H9 (cell line): ENCODE measurements around the gene RASGRP3. TPM values are rescaled to one million over a fixed set of nuclear protein-coding genes. Genes with fewer than 3 reads are reported as not detected.

Experiments used
- DNase-seq: peaks from one replicate; pipeline ENCODE4 v3.0.0-alpha.2; 2017
- H2AFZ ChIP-seq: one replicate; pipeline ENCODE4 v1.6.1; 2013; ENCODE audit warnings: mild to moderate bottlenecking, low read length, control low read depth, moderate library complexity
- H2AK5ac ChIP-seq: 2 replicates; pipeline ENCODE4 v1.6.1; 2013; ENCODE audit warnings: low read length, control low read depth, mixed read lengths; ENCODE audit not compliant: insufficient read length
- H2BK120ac ChIP-seq: one replicate; pipeline ENCODE4 v1.6.1; 2013; ENCODE audit warnings: low read depth, mild to moderate bottlenecking, low read length, control low read depth, inconsistent platforms; ENCODE audit not compliant: poor library complexity, severe bottlenecking
- H2BK12ac ChIP-seq: 2 replicates; pipeline ENCODE4 v1.6.1; 2013; ENCODE audit warnings: low read length, control low read depth, mixed read lengths, low read depth; ENCODE audit not compliant: insufficient read length
- H2BK15ac ChIP-seq: 2 replicates; pipeline ENCODE4 v1.6.1; 2013; ENCODE audit warnings: low read depth, low read length, control low read depth
- H2BK20ac ChIP-seq: one replicate; pipeline ENCODE4 v1.6.1; 2013; ENCODE audit warnings: low read depth, mild to moderate bottlenecking, low read length, control low read depth, inconsistent platforms; ENCODE audit not compliant: poor library complexity, severe bottlenecking
- H2BK5ac ChIP-seq: 2 replicates; pipeline ENCODE4 v1.6.1; 2013; ENCODE audit warnings: low read length, control low read depth, mixed read lengths; ENCODE audit not compliant: insufficient read length
- H3K14ac ChIP-seq: 2 replicates; pipeline ENCODE4 v1.6.1; 2013; ENCODE audit warnings: low read length, control low read depth; ENCODE audit not compliant: insufficient read depth
- H3K18ac ChIP-seq: 2 replicates; pipeline ENCODE4 v1.6.1; 2013; ENCODE audit warnings: low read depth, mild to moderate bottlenecking, mixed read lengths, low read length, control low read depth; ENCODE audit not compliant: insufficient read length
- H3K23ac ChIP-seq: 2 replicates; pipeline ENCODE4 v1.6.1; 2013; ENCODE audit warnings: low read length, control low read depth, mixed read lengths, low read depth; ENCODE audit not compliant: insufficient read length
- H3K23me2 ChIP-seq: 2 replicates; pipeline ENCODE4 v1.6.1; 2013; ENCODE audit warnings: low read depth, mild to moderate bottlenecking, mixed read lengths, low read length, control low read depth; ENCODE audit not compliant: insufficient read length, poor library complexity, severe bottlenecking
- H3K27ac ChIP-seq: 2 replicates; pipeline ENCODE4 v1.5.1; 2013; ENCODE audit warnings: low read length, control low read depth, mixed read lengths, low read depth; ENCODE audit not compliant: insufficient read length
- H3K27me3 ChIP-seq: 2 replicates; pipeline ENCODE4 v1.6.1; 2013; ENCODE audit warnings: low read length, control low read depth, inconsistent platforms; ENCODE audit not compliant: insufficient read depth
- H3K4ac ChIP-seq: 2 replicates; pipeline ENCODE4 v1.6.1; 2013; ENCODE audit warnings: low read depth, mild to moderate bottlenecking, control low read depth, inconsistent platforms, low read length, moderate library complexity
- H3K4me1 ChIP-seq: 2 replicates; pipeline ENCODE4 v1.6.1; 2013; ENCODE audit warnings: low read length, control low read depth, inconsistent platforms; ENCODE audit not compliant: insufficient read depth
- H3K4me2 ChIP-seq: 2 replicates; pipeline ENCODE4 v1.6.1; 2013; ENCODE audit warnings: low read length, control low read depth, mixed read lengths; ENCODE audit not compliant: insufficient read length, insufficient read depth
- H3K56ac ChIP-seq: 2 replicates; pipeline ENCODE4 v1.6.1; 2013; ENCODE audit warnings: low read depth, mild to moderate bottlenecking, mixed read lengths, low read length, control low read depth; ENCODE audit not compliant: insufficient read length
- H3K79me1 ChIP-seq: 2 replicates; pipeline ENCODE4 v1.6.1; 2013; ENCODE audit warnings: low read depth, mild to moderate bottlenecking, moderate library complexity, low read length, control low read depth, inconsistent platforms; ENCODE audit not compliant: insufficient read depth, poor library complexity, severe bottlenecking
- H3K79me2 ChIP-seq: 2 replicates; pipeline ENCODE4 v1.6.1; 2013; ENCODE audit warnings: low read length, control low read depth, inconsistent platforms; ENCODE audit not compliant: insufficient read depth
- H3K9ac ChIP-seq: 2 replicates; pipeline ENCODE4 v1.6.1; 2013; ENCODE audit warnings: low read length, control low read depth, mixed read lengths; ENCODE audit not compliant: insufficient read length; ENCODE audit errors: extremely low read depth
- H3K9me3 ChIP-seq: one replicate; pipeline ENCODE4 v1.6.1; 2013; ENCODE audit warnings: low read depth, low read length, inconsistent platforms; ENCODE audit not compliant: control insufficient read depth
- H3T11ph ChIP-seq: one replicate; pipeline ENCODE4 v1.6.1; 2013; ENCODE audit warnings: mild to moderate bottlenecking, low read length, control low read depth, inconsistent platforms
- H4K20me1 ChIP-seq: one replicate; pipeline ENCODE4 v1.6.1; 2013; ENCODE audit not compliant: control insufficient read depth, insufficient read length, insufficient read depth
- H4K5ac ChIP-seq: 2 replicates; pipeline ENCODE4 v1.6.1; 2013; ENCODE audit warnings: low read depth, mild to moderate bottlenecking, mixed read lengths, low read length, control low read depth; ENCODE audit not compliant: insufficient read length
- H4K8ac ChIP-seq: replicated peaks from 2 replicates; pipeline ENCODE4 v1.6.1; 2013; ENCODE audit warnings: low read length, control low read depth, mixed read lengths, low read depth; ENCODE audit not compliant: insufficient read length
- H4K91ac ChIP-seq: 2 replicates; pipeline ENCODE4 v1.6.1; 2013; ENCODE audit warnings: low read depth, mild to moderate bottlenecking, moderate library complexity, mixed read lengths, low read length, control low read depth; ENCODE audit not compliant: insufficient read length
- H3K27ac Mint-ChIP-seq, 3 experiments: 2 replicates in 2 of 3; 3 replicates in 1 of 3; pipeline ENCODE4 v1.8.0; 2020 to 2021; ENCODE audit warnings: mixed read lengths in 3 of 3, mild to moderate bottlenecking in 1 of 3, moderate library complexity in 1 of 3
- H3K27me3 Mint-ChIP-seq: 2 replicates; pipeline ENCODE4 v1.8.0; 2021; ENCODE audit warnings: low read depth, mild to moderate bottlenecking, moderate library complexity, mixed read lengths
- H3K36me3 Mint-ChIP-seq, 3 experiments: 2 replicates in 2 of 3; 3 replicates in 1 of 3; pipeline ENCODE4 v1.8.0; 2020 to 2021; ENCODE audit warnings: low read depth in 3 of 3, mixed read lengths in 3 of 3; ENCODE audit not compliant: insufficient read depth in 1 of 3
- H3K4me1 Mint-ChIP-seq, 2 experiments: 2 replicates each; pipeline ENCODE4 v1.8.0; 2020; ENCODE audit warnings: mixed read lengths in 2 of 2
- H3K4me3 Mint-ChIP-seq, 2 experiments: 2 replicates in 1 of 2; 3 replicates in 1 of 2; pipeline ENCODE4 v1.8.0; 2020 to 2021; ENCODE audit warnings: mild to moderate bottlenecking in 2 of 2, mixed read lengths in 2 of 2, moderate library complexity in 1 of 2
- H3K9me3 Mint-ChIP-seq, 2 experiments: 2 replicates in 1 of 2; 3 replicates in 1 of 2; pipeline ENCODE4 v1.8.0; 2020; ENCODE audit warnings: mild to moderate bottlenecking in 2 of 2, mixed read lengths in 2 of 2, moderate library complexity in 1 of 2
- WGBS: extraction: QIAGEN DNeasy Blood & Tissue Kit; methylation state at CpG from one replicate; pipeline ENCODE4 v1.1.7; 2013; ENCODE audit warnings: missing lambda C conversion rate, low lambda C conversion rate, mixed read lengths; ENCODE audit not compliant: insufficient read length; ENCODE audit errors: extremely low coverage; 5-methylcytosine and 5-hydroxymethylcytosine counted together
- total RNA-seq: library from RNA; stranded (reverse); gene quantifications from 2 replicates; pipeline ENCODE4 v1.2.1, GENCODE V29; 2021
- TF ChIP-seq, protein P1 (sequence below): fragments of 200-600 bp; sonication (generic); conservative IDR thresholded peaks from 3 replicates; pipeline ENCODE4 v1.8.0; 2021; ENCODE audit warnings: antibody characterized with exemption, mild to moderate bottlenecking

RASGRP3 gene
- total RNA-seq, 1 experiment from 2014 or later = not detected

GRCh38 chr2:33589444-33589843, 113.0 kb downstream of the RASGRP3 start:
- H3K27ac ChIP-seq = no peak overlapping the region
- no peaks in the 10 kb centered on the region for H3K9me3 ChIP-seq
- no peak overlapping the region for H2BK20ac ChIP-seq
- H2BK5ac ChIP-seq = no peak overlapping the region
- Mint-ChIP-seq H3K27me3 (no peaks in the 10 kb centered on the region), H3K4me1 (peaks cover 15 to 20% of the 10 kb centered on the region in 2 experiments), H3K27ac (no peak overlapping the region; a peak in 1 of 7 replicates), H3K9me3 (peaks cover 0 to 4% of the 10 kb centered on the region in 2 experiments; a peak in 1 of 5 replicates), H3K4me3 (no peak overlapping the region), H3K36me3 (peaks cover 40 to 71% (median 69%) of the 10 kb centered on the region in 3 experiments; a peak in 6 of 7 replicates)
- H3K79me1 ChIP-seq = no peaks in the 10 kb centered on the region
- H3K9ac ChIP-seq = no peak overlapping the region
- H4K20me1 ChIP-seq = no peaks in the 10 kb centered on the region
- no peaks in the 10 kb centered on the region for H3K23me2 ChIP-seq
- no peak overlapping the region for H2AK5ac ChIP-seq
- DNase-seq = no peak
- H2BK120ac ChIP-seq = no peak overlapping the region
- no peak overlapping the region for H3K23ac ChIP-seq
- H3K4me2 ChIP-seq = no peak overlapping the region
- no peak overlapping the region for H3K18ac ChIP-seq
- no peak overlapping the region for H2BK15ac ChIP-seq
- no peak overlapping the region for H3K56ac ChIP-seq
- no peaks in the 10 kb centered on the region for H3K27me3 ChIP-seq
- no peaks in the 10 kb centered on the region for H3K79me2 ChIP-seq
- no peak overlapping the region for H3K14ac ChIP-seq
- peaks cover 2% of the 10 kb centered on the region; the same call in 1 of the 2 replicates for H3K4me1 ChIP-seq
- H4K8ac ChIP-seq = no peak overlapping the region
- no peak overlapping the region for H4K5ac ChIP-seq
- H4K91ac ChIP-seq = no peak overlapping the region
- no peak overlapping the region for H2BK12ac ChIP-seq
- WGBS = no CpG with 5 or more reads among the region's 1 CpG
- H3K4ac ChIP-seq = no peak overlapping the region
- H2AFZ ChIP-seq = no peak overlapping the region
- H3T11ph ChIP-seq = no peak overlapping the region
- TF ChIP-seq, protein P1, sequence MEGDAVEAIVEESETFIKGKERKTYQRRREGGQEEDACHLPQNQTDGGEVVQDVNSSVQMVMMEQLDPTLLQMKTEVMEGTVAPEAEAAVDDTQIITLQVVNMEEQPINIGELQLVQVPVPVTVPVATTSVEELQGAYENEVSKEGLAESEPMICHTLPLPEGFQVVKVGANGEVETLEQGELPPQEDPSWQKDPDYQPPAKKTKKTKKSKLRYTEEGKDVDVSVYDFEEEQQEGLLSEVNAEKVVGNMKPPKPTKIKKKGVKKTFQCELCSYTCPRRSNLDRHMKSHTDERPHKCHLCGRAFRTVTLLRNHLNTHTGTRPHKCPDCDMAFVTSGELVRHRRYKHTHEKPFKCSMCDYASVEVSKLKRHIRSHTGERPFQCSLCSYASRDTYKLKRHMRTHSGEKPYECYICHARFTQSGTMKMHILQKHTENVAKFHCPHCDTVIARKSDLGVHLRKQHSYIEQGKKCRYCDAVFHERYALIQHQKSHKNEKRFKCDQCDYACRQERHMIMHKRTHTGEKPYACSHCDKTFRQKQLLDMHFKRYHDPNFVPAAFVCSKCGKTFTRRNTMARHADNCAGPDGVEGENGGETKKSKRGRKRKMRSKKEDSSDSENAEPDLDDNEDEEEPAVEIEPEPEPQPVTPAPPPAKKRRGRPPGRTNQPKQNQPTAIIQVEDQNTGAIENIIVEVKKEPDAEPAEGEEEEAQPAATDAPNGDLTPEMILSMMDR = no peak
